ENCODE data around the gene ANO1. TPM values are rescaled to one million over a fixed set of nuclear protein-coding genes. Genes with fewer than 3 reads are reported as not detected.

The ANO1 gene
- total and polyA plus RNA-seq, 2 of the 8 experiments (the other 6 are each of a cell fraction or from before 2014, with no cell fraction given) = 4.7 to 5.0 TPM

- 94% methylated on average over 8 of the region's 8 CpGs; no CpG with 5 or more reads in 1 of the 2 experiments for WGBS, 2 experiments (ENCODE audit: extremely low coverage in 1 of 2, insufficient coverage in 1 of 2, insufficient read length in 1 of 2, insufficient replicate concordance in 2 of 2, low coverage in 1 of 2, low lambda C conversion rate in 2 of 2, missing lambda C conversion rate in 1 of 2)
- no peak overlapping the region for H4K5ac ChIP-seq (ENCODE audit: insufficient read length, low read depth, low read length)
- 0 out of 2 replicates have a peak overlapping the region, but pooled peaks have one; percentile 61 for H2BK15ac ChIP-seq (ENCODE audit: low read length)
- no peak overlapping the region for H4K91ac ChIP-seq (replicated peaks; ENCODE audit: insufficient read length, low read length)
- H2AK5ac ChIP-seq (ENCODE audit: low read depth, low read length) = no peak overlapping the region
- no peak overlapping the region for H3K4me3 ChIP-seq (ENCODE audit: extremely low read depth in 1 of 4, insufficient read depth in 2 of 4, low read depth in 3 of 4, low read length in 4 of 4)
- no peak overlapping the region for H2BK20ac ChIP-seq (ENCODE audit: low read length)
- H3K9ac ChIP-seq (replicated peaks in 1 of 4; ENCODE audit: extremely low read depth in 1 of 4, low read depth in 3 of 4, low read length in 3 of 4) = no peak overlapping the region
- FAIRE-seq (no peak), DNase-seq (ENCODE audit: low read depth in 1 of 2, low spot score in 2 of 2) (peak in 1 of 2 experiments; percentile 37)
- H3K79me1 ChIP-seq (ENCODE audit: low read depth, low read length) = no peaks in the 10 kb centered on the region
- no peaks in the 10 kb centered on the region for H3K23me2 ChIP-seq (ENCODE audit: low read depth, low read length)
- TF ChIP-seq TBP (IDR thresholded peaks at IDR 0.05; ENCODE audit: low read depth, low read length) = no peak
- TF ChIP-seq KDM1A (IDR thresholded peaks at IDR 0.05; ENCODE audit: borderline replicate concordance, low read length) = no peak
- no peak for TF ChIP-seq TCF12 (IDR thresholded peaks at IDR 0.05; ENCODE audit: low read depth, low read length)
- TF ChIP-seq POU5F1 (IDR thresholded peaks at IDR 0.05; ENCODE audit: low read depth, low read length) = no peak
- no peak for TF ChIP-seq CBX8 (IDR thresholded peaks at IDR 0.05; ENCODE audit: borderline replicate concordance, low read depth, low read length)
- no peak for TF ChIP-seq TAF1 (IDR thresholded peaks at IDR 0.05; ENCODE audit: low read depth, low read length)
- TF ChIP-seq USF2 (IDR thresholded peaks at IDR 0.05; ENCODE audit: low read length) = no peak
- no peak for TF ChIP-seq CHD1 (IDR thresholded peaks at IDR 0.05; ENCODE audit: low read depth, low read length)
- no peak overlapping the region for H3K23ac ChIP-seq (ENCODE audit: insufficient read length)
- H3K14ac ChIP-seq (ENCODE audit: insufficient read length) = no peak overlapping the region
- H4K20me1 ChIP-seq (replicated peaks in 1 of 2; ENCODE audit: control insufficient read depth in 1 of 2, insufficient read depth in 2 of 2, low read length in 2 of 2) = no peaks in the 10 kb centered on the region
- no peak overlapping the region for H2BK5ac ChIP-seq (ENCODE audit: low read depth, low read length)
- no peaks in the 10 kb centered on the region for H3K36me3 ChIP-seq (ENCODE audit: control insufficient read depth in 2 of 4, insufficient read depth in 4 of 4, low read length in 3 of 4)
- ChIA-PET POLR2A (ENCODE audit: partially characterized antibody) (interaction anchor here (0.7 kb wide), 1 partner anchor 14 kb away, joined by 3 read pairs; no protein-coding TSS in a partner anchor), CTCF (ENCODE audit: partially characterized antibody) (interaction anchor here (0.7 to 1.6 kb wide), 8 partner anchors 14 to 153 kb away, joined by 3 to 8 read pairs (median 3); no protein-coding TSS in a partner anchor)
- no peak overlapping the region for H2BK120ac ChIP-seq (replicated peaks; ENCODE audit: low read depth, low read length)
- H3K4me2 ChIP-seq (ENCODE audit: insufficient read depth in 1 of 2, low read depth in 2 of 2, low read length in 2 of 2) = no peak overlapping the region
- H4K8ac ChIP-seq (ENCODE audit: extremely low read depth, insufficient read depth, low read length) = no peak overlapping the region
- no peaks in the 10 kb centered on the region for H3K79me2 ChIP-seq (ENCODE audit: control insufficient read depth in 1 of 2, insufficient read depth in 2 of 2, low read length in 2 of 2)
- peaks cover 0 to 19% (median 3%) of the 10 kb centered on the region in 4 experiments; a peak in 6 of 7 replicates for H3K4me1 ChIP-seq (replicated peaks in 1 of 4; ENCODE audit: control insufficient read depth in 3 of 4, insufficient read depth in 4 of 4, low read length in 3 of 4)
- no peak overlapping the region for H3K27ac ChIP-seq (ENCODE audit: low read depth, low read length)
- H3K9me3 ChIP-seq (ENCODE audit: insufficient read depth in 2 of 2, low read depth in 1 of 2, low read length in 1 of 2) = no peaks in the 10 kb centered on the region
- no peak overlapping the region for H2AFZ ChIP-seq (ENCODE audit: low read length)
- no peak overlapping the region for H2BK12ac ChIP-seq (ENCODE audit: low read depth, low read length)
- no peaks in the 10 kb centered on the region; a peak in 2 of 7 replicates for H3K27me3 ChIP-seq (replicated peaks in 1 of 4; ENCODE audit: control insufficient read depth in 3 of 4, extremely low read depth in 1 of 4, insufficient read depth in 3 of 4, low read length in 3 of 4)
- no peak overlapping the region for H3K18ac ChIP-seq (ENCODE audit: extremely low read depth, low read length)
- H3K56ac ChIP-seq (replicated peaks; ENCODE audit: insufficient read length, low read depth, low read length) = no peak overlapping the region
- no peak overlapping the region for H3K4ac ChIP-seq (replicated peaks; ENCODE audit: insufficient read length, low read depth, low read length)
Observed at GRCh38 chr11:70063121-70063520, 15.0 kb upstream of the ANO1 start.
